Stomach smooth muscle (tissue), 2 donors: ENCODE data around the gene SHROOM2.

ENCODE experiments used
- H3K27ac ChIP-seq: one replicate; pipeline ENCODE4 v1.7.0; 2013; ENCODE audit warnings: mild to moderate bottlenecking, low read length, inconsistent platforms
- H3K27me3 ChIP-seq, 2 donors: one replicate each; pipeline ENCODE4 v1.7.0; 2013; ENCODE audit warnings: low read length in 2 of 2; ENCODE audit not compliant: insufficient read depth in 2 of 2, control insufficient read depth in 1 of 2
- H3K36me3 ChIP-seq, 2 donors: one replicate each; pipeline ENCODE4 v1.7.0; 2013; ENCODE audit warnings: low read length in 2 of 2; ENCODE audit not compliant: control insufficient read depth in 2 of 2, insufficient read depth in 2 of 2
- H3K4me1 ChIP-seq: one replicate; pipeline ENCODE4 v1.7.0; 2013; ENCODE audit warnings: low read length; ENCODE audit not compliant: control insufficient read depth, insufficient read depth
- H3K4me3 ChIP-seq, 2 donors: one replicate each; pipeline ENCODE4 v1.7.0; 2013; ENCODE audit warnings: low read length in 2 of 2
- H3K9ac ChIP-seq, 2 donors: one replicate each; pipeline ENCODE4 v1.7.0; 2013; ENCODE audit warnings: low read length in 2 of 2, mild to moderate bottlenecking in 1 of 2
- H3K9me3 ChIP-seq, 2 donors: one replicate each; pipeline ENCODE4 v1.7.0; 2013; ENCODE audit warnings: low read length in 2 of 2; ENCODE audit not compliant: control insufficient read depth in 2 of 2
- donor health status: healthy.
- donor health status: Pancreatic carcinoma.

The SHROOM2 gene

DNA sequence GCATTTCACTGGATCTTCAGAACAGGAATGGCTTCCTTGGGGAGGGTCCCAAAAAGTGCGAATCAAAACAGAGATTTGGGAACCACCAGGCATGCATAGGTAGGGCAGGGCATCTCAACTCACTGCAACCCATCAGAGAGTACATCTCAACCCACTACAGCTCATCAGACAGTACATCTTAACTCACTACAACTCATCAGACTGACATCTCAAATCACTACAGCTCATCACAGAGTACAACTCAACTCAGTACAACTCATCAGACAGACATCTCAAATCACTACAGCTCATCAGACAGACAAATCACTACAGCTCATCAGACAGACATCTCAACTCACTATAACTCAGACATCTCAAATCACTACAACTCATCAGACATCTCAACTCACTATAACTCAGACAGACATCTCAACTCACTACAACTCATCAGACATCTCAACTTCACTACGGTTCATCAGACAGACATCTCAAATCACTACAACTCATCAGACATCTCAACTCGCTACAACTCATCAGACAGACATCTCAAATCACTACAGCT, 133.5 kb downstream of the SHROOM2 start:
- Histone ChIP-seq H3K4me3 (no peak overlapping the region), H3K4me1 (no peaks in the 10 kb centered on the region), H3K9me3 (peaks cover 0 to 5% of the 10 kb centered on the region in 2 donors), H3K27me3 (peaks cover 0 to 4% of the 10 kb centered on the region in 2 donors), H3K36me3 (no peaks in the 10 kb centered on the region), H3K9ac (no peak overlapping the region), H3K27ac (no peak overlapping the region)

DNA sequence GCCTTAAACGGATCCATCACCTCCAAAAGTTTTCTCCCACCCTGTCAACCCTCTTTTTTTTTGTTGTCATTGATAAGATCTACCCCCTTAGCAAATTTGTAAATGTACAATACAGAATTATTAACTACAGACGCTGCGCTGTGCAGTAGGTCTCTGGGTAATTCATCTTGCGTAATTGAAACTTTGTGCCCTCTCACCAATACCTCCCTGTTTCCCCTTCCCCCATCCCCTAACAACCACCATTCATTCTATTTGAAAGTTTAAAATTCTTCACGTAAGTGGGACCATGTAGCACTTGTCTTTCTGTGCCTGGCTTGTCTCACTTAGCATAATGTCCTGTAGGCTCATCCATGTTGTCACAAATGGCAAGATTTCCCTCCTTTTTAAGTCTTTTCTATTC, 135.2 kb downstream of the SHROOM2 start:
- Histone ChIP-seq H3K36me3 (no peaks in the 10 kb centered on the region), H3K9me3 (peaks cover 0 to 5% of the 10 kb centered on the region in 2 donors), H3K4me3 (no peak overlapping the region), H3K9ac (no peak overlapping the region), H3K27ac (no peak overlapping the region), H3K27me3 (peaks cover 0 to 9% of the 10 kb centered on the region in 2 donors), H3K4me1 (no peaks in the 10 kb centered on the region)

DNA sequence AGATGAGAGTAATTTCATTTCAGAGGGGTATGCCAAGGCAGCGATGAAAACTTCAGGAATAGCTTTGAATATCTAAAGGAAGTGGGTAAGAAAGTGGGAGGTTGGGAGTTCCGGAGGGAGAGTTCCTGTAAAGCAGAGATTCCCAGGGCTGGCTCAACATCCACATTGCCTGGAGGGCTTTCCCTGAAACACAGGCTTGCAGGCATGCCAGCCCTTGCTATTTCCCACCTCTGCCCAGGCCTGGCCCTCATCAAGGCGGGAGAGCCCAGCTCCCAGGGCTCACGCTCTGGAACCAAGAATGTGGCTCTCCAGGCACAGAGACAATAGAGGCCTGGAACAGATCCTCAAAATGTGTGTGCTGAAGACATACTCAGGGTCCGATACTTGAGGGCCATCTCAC, 137.1 kb downstream of the SHROOM2 start:
- Histone ChIP-seq H3K27ac (no peak overlapping the region), H3K36me3 (no peaks in the 10 kb centered on the region), H3K9me3 (peaks cover 0 to 5% of the 10 kb centered on the region in 2 donors), H3K27me3 (peaks cover 0 to 10% of the 10 kb centered on the region in 2 donors), H3K9ac (no peak overlapping the region), H3K4me1 (no peaks in the 10 kb centered on the region), H3K4me3 (no peak overlapping the region)

DNA sequence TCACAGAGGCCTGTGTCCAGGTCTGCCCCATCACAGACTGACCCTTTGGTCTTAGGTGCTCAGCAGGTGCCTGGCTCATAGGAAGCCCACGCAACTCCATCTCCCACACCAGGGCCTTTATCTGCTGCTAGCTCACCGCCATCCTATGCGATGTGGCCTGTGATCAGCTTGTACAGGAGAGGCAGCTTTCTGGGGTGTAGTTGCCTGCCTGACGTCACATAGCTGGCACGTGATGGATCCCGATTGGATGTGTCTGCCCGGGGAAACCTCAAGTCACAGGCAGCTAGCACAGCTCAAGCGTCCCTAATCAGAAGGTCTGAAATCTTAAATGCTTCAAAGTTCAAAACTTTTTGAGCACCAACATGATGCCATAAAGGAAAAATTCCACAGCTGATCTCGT, 139.8 kb downstream of the SHROOM2 start:
- Histone ChIP-seq H3K4me3 (no peak overlapping the region), H3K9ac (no peak overlapping the region), H3K36me3 (no peaks in the 10 kb centered on the region), H3K27me3 (peaks cover 0 to 10% of the 10 kb centered on the region in 2 donors), H3K27ac (no peak overlapping the region), H3K9me3 (no peaks in the 10 kb centered on the region), H3K4me1 (no peaks in the 10 kb centered on the region)

DNA sequence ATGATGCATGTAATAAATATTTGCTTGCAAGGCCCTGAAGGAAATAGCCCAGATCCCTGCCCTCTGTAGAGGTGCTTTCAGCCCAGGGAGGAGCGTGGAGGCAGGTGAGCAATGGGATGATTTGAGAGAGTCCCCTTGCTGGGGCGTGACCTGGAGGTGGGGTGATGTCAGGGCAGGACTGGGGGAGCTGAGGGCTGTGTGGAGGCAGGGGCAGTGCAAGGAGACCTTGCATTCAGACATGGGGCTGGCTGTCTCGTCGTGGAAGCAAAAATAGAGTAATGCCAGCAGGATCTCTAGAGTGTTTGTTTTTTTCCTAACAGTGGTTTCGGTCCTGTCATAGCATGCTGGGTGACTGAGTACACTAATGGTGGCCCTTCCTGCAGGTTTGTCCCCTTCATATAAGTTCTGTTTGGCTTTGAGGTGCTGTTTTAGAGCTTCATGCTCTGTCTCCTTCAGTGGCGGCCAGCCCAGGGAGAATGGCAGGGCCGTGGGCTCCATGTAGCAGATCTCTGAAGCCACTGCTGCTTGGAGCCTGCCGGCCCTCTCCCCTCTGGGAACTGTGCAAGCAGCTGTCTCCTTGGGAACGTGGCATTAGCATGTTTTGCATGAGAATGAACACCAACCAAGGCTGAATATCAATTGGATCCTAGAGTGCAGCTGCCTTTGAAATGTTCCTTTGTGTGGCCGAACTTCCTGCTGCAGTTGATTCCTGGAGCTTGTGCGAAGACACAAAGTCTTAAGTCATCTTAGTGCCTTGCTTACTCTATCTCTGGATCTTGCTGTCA, 141.7 kb downstream of the SHROOM2 start:
- Histone ChIP-seq H3K4me1 (no peaks in the 10 kb centered on the region), H3K36me3 (no peaks in the 10 kb centered on the region), H3K9me3 (no peaks in the 10 kb centered on the region), H3K9ac (no peak overlapping the region), H3K27ac (no peak overlapping the region), H3K4me3 (no peak overlapping the region), H3K27me3 (peaks cover 0 to 10% of the 10 kb centered on the region in 2 donors)

DNA sequence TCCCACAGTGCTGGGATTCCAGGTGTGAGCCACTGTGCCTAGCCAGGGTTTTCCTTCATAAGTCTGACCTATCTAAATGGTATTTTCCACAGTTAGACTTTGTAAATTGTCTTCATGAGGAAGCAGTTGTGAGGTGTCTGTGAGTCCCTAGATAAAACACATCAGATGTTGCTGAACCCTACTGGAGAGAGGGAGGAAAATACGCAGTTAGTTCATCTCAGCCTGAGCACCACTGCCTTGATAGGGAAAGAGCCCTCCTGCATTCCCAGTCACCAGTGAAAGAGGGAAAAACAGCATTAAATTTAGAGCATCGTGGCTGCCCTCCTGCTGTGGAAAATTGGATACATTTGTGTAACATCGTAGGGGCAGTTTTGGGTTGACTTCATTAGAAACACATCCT, 149.2 kb downstream of the SHROOM2 start:
- H3K27ac ChIP-seq = no peak overlapping the region
- H3K4me1 ChIP-seq = no peaks in the 10 kb centered on the region
- H3K4me3 ChIP-seq = no peak overlapping the region
- H3K9me3 ChIP-seq = no peaks in the 10 kb centered on the region
- no peaks in the 10 kb centered on the region for H3K27me3 ChIP-seq
- H3K36me3 ChIP-seq = no peaks in the 10 kb centered on the region
- no peak overlapping the region for H3K9ac ChIP-seq

DNA sequence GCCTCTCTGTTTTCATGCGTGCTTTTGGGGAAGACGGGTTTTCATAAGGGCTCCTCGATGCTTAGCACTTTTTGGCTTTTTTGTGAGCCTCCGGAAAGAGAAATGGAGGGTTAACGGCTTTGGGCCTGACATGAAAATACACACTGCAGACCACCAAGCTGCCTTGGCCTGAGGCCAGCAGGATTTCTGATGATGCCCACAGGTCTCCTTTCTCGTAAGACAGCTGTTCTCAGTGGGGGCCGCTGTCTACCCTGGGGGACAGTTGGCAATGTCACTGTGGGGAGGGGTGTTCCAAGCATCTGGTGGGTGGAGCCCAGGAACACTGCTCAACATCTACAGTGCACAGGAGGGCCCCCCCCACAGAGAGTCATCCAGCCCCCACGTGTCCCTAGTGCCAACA, 151.5 kb downstream of the SHROOM2 start:
- Histone ChIP-seq H3K4me3 (no peak overlapping the region), H3K27ac (no peak overlapping the region), H3K9me3 (no peaks in the 10 kb centered on the region), H3K4me1 (no peaks in the 10 kb centered on the region), H3K9ac (no peak overlapping the region), H3K27me3 (no peaks in the 10 kb centered on the region), H3K36me3 (no peaks in the 10 kb centered on the region)

DNA sequence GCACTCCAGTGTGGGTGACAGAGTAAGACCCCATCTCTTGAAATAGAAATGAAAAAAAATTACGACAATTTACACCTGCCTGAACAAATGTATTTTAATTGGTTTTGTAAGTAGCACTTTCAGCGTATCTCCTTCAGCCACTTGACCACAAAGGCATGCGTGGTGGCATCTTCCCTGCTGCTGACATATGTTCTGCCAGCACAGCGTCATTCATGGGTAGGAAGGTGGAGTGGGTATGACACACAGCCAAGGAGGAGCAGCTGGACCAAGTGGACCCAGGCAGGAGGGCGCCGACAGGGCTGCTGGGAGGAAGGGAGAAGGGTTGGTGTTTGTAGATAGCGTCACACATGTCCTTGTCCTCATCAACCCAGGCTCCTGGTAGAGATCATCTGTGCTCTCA, 152.3 kb downstream of the SHROOM2 start:
- Histone ChIP-seq H3K9ac (no peak overlapping the region), H3K9me3 (no peaks in the 10 kb centered on the region), H3K36me3 (no peaks in the 10 kb centered on the region), H3K4me3 (no peak overlapping the region), H3K27me3 (no peaks in the 10 kb centered on the region), H3K4me1 (no peaks in the 10 kb centered on the region), H3K27ac (no peak overlapping the region)

DNA sequence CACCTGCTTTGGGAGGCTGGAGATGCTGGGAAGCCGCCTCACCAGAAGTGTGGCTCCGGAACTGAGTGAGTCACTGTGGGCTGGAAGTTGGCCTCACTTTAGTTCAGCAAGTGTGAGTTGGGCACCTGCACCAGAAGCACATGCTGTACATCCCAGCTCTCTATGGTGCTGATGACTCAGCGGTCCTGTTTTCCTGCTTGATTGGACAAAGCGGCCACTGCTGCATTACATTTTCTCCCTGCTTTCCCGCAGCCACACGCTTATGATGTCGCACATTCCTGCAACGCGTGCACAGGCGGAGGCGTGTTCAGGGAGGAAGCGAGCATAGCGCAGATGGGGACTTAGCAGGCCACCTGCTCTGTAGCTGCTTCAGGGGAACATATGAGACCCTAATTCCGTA, 154.2 kb downstream of the SHROOM2 start:
- no peaks in the 10 kb centered on the region for H3K36me3 ChIP-seq
- H3K4me1 ChIP-seq = no peaks in the 10 kb centered on the region
- no peaks in the 10 kb centered on the region for H3K27me3 ChIP-seq

DNA sequence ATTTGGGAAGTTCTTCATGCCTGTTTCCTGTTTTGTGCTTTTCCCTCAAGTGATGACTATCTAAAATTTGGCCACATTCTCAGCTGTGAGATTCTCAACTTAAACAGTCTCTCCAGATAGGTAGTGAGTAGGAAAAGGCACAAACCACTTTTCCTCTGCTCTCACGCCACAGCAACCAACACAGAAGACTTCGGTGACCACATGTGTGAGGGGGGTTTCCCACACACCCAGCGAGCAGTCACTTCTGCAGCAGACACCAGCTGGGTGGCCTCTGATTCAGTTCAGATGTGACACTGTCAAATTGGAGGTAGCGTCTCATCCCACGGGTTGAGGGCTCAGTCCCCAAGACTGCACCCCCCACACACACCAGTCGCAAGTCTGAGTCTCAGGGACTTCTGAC, 155.9 kb downstream of the SHROOM2 start:
- Histone ChIP-seq H3K4me3 (no peak overlapping the region), H3K27ac (no peak overlapping the region), H3K4me1 (no peaks in the 10 kb centered on the region), H3K9me3 (no peaks in the 10 kb centered on the region), H3K9ac (no peak overlapping the region), H3K36me3 (no peaks in the 10 kb centered on the region), H3K27me3 (no peaks in the 10 kb centered on the region)

More for the DNA sequence above, 154.2 kb downstream of the SHROOM2 start:
- no peak overlapping the region for H3K27ac ChIP-seq
- H3K4me3 ChIP-seq = no peak overlapping the region
- H3K9me3 ChIP-seq = no peaks in the 10 kb centered on the region
- H3K9ac ChIP-seq = no peak overlapping the region

DNA sequence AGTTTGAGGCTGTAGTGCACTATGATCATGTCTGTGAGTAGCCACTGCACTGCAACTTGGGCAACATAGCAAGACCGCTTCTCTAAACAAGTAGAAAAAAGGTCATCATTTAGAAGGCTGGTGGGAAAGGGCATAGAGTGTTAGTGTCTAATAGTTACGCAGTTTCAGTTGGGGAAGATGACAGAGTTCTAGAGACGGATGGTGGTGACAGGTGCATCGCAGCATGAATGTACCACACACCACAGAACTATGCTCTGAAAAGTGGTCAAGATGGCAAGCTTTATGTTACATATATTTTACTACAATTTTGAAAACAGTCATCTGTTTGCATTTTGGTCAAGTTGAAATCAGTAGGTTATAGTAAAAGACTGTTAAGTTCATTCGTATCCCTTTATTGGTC, 157.2 kb downstream of the SHROOM2 start:
- H3K27ac ChIP-seq = no peak overlapping the region
- no peak overlapping the region for H3K4me3 ChIP-seq
- no peaks in the 10 kb centered on the region for H3K36me3 ChIP-seq
- H3K4me1 ChIP-seq = no peaks in the 10 kb centered on the region
- H3K27me3 ChIP-seq = no peaks in the 10 kb centered on the region
- no peaks in the 10 kb centered on the region for H3K9me3 ChIP-seq
- H3K9ac ChIP-seq = no peak overlapping the region
